HG02981 (cell line): ENCODE measurements around the gene CHST5.

Source experiments
- ATAC-seq: cut with Tn5 transposase; IDR thresholded peaks from one replicate; pipeline ENCODE4 v1.9.1; 2021; ENCODE audit warnings: mild to moderate bottlenecking, moderate library complexity; ENCODE audit not compliant: unreplicated experiment

CHST5 gene

DNA sequence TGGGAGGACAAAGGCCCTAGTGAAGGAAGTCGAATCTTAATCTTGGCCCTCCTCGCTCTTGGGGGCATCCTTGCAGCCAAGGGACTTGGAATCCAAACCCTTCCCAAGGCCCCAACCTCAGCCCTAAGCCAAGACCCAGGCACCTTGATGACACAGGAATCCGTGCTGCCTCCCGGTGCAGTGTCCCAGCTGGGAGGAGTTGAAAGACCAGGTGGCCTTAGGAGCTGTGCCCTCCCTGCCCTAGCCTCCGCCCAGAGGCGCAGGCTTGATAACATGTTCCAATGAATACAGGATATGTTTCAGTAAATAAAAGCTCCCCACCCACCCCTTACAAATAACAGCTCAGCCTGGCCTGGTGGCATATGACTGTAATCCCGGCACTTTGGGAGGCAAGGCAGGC lies at the start of gene CHST5:
Gene CHST5 (minus strand): TSS at position 208 of the 400 bp plus-strand sequence. CDS start 5,724 bp downstream, outside the sequence.
- no peak for ATAC-seq

GRCh38 chr16:75584108-75584507 lies 48.2 kb upstream of the CHST5 start:
- ATAC-seq = peak; percentile 44

- no peak for ATAC-seq
Measured at GRCh38 chr16:75579281-75579834, 43.5 kb upstream of the CHST5 start.

DNA sequence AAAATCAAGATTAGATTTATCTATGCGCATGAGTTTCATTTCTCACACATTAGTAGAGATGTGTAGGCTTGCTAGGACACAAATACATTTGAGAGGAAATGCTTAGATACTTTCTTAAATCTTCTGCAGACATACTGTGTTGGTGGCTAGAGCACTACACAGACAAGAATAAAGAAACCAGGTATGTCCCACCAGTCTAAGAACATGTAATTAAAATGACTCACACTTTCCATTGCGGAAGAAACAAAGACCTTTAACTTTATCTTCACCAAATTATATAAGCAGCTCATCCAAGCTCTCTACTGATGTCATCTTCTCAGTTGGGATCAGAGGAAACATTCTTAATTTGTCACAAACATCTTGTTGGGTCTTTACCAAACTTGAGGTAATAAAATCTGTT lies 42.8 kb upstream of the CHST5 start:
- ATAC-seq = no peak

GRCh38 chr16:75578212-75578611 lies 42.3 kb upstream of the CHST5 start:
- ATAC-seq = no peak

- ATAC-seq = peak; percentile 53
Measured at GRCh38 chr16:75576384-75576811, 40.5 kb upstream of the CHST5 start.

- ATAC-seq = no peak
Measured at GRCh38 chr16:75575958-75576357, 40.0 kb upstream of the CHST5 start.

- ATAC-seq = no peak
Measured at GRCh38 chr16:75573955-75574354, 38.0 kb upstream of the CHST5 start.

- no peak for ATAC-seq
Measured at GRCh38 chr16:75572864-75573542, 37.1 kb upstream of the CHST5 start.

DNA sequence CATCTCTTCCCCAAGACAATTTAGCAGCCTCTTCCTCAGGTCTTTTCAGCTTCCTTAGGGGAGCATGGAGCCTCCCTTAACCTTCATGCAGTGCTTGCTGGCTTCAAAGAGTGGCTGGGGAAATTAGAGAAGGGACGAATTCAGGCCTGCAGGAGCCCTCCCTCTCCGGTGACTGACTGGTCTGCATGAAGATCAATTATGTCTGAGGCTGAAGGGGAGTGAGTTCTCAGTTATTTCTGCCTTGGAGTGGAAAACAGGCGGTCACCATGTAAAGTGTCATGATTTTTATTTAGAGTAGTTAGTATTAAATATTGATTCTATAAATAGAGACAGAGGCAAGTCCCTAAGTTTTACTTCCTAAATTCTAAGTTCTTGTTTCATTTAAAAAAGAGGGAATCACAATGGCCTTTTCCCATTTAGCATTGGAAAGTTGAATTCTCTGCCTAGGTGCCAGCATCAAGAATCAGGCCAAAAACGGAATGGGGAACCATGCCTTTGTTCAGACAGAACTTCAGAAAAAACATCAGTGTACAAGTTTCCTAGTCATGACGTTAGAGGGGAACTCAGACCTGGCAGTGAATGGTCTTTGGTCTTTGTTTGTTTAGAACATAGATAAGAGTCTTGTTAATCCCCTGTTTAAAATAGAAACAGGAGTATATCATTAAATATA lies 34.6 kb upstream of the CHST5 start:
- no peak for ATAC-seq

DNA sequence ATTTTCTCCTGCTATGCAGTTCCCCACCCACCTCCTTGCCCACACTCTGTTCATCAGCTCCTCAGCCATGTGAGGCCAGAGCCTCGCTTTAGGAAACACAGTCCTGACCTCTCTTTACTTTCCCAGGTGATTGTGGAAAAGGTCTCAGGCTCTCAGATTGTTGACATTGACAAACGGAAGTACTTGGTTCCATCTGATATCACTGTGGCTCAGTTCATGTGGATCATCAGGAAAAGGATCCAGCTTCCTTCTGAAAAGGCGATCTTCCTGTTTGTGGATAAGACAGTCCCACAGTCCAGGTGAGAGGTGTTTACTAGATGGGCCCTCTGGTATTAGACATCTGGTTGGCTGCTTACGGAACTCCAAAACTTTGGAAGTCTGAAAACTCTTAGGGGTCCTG lies 32.0 kb upstream of the CHST5 start:
- ATAC-seq = no peak

- peak; percentile 3 for ATAC-seq
Measured at GRCh38 chr16:75566758-75567255, 30.9 kb upstream of the CHST5 start.

DNA sequence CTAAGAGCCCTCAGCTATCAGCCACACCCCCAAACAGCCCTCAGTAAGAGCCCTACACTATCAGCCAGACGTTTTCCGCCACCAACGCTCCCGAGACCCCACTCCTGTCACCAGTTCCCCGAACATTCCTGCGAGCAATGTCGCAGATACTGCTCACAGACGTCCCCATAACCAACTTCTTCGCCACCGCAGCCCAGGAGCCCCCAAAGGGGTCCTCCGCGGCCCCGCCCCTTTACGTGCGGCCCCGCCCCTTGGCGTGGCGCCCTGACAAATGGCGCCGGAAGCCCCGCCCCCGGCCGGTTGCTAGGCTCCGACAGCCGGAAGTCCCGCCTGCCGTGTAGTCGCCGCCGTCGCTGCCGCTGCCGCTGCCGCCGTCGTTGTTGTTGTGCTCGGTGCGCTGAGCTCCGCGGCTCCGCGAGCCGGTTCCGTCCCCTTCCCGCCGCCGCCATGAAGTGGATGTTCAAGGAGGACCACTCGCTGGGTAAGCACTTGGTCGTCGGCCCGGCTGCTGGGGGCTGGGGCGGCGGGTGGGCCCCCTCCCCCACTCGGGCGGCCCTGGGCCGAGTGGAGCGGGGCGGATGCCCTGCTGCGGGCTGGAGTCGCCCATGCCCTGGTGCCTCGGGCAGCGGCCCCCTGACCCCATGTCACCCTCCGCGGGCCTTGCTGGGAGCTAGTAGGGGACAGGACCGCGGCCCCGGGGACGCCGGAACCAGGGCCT lies 30.3 kb upstream of the CHST5 start, which contains the start of gene GABARAPL2:
Gene GABARAPL2 (plus strand): TSS at position 340 of the 718 bp plus-strand sequence. CDS start 108 bp downstream, at position 448.
- ATAC-seq = peak; percentile 71

- ATAC-seq = no peak
Measured at GRCh38 chr16:75565640-75566039, 29.7 kb upstream of the CHST5 start.

DNA sequence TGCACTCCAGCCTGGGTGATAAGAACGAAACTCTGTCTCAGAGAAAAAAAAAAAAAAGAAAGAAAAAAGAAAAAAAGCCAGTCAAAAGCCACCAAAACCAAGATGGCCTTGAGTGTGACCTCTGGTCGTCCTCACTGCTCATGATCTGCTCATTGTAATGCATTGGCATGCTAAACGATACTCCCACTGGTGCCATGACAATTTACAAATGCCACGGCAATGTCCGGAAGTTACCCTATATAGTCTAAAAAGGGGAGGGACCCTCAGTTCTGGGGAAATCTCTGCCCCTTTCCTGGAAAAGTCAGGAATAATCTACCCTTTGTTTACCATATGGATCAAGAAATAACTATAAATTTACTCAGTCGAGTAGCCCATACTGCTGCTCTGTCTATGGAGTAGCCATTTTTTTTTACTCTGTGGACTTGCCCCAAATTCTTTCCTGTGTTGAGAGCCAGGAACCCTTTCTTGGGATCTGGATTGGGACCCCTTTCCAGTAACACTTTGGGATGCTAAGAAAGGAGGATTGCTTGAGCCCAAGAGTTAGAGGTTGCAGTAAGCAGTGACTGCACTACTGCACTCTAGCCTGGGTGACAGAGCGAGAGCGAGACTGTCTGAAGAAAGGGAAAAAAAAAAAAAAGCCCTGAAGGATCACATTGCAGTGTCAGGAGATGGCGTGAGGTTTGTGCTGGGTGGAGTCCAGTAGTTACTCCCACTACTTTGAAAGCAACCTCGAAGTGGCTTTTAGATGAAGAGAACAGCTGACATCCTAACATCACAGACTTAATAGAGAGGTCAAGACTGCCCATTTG lies 23.9 kb upstream of the CHST5 start:
- no peak for ATAC-seq

GRCh38 chr16:75558846-75559401 lies 23.0 kb upstream of the CHST5 start:
- no peak for ATAC-seq

- no peak for ATAC-seq
Measured at GRCh38 chr16:75556431-75556950, 20.6 kb upstream of the CHST5 start.

DNA sequence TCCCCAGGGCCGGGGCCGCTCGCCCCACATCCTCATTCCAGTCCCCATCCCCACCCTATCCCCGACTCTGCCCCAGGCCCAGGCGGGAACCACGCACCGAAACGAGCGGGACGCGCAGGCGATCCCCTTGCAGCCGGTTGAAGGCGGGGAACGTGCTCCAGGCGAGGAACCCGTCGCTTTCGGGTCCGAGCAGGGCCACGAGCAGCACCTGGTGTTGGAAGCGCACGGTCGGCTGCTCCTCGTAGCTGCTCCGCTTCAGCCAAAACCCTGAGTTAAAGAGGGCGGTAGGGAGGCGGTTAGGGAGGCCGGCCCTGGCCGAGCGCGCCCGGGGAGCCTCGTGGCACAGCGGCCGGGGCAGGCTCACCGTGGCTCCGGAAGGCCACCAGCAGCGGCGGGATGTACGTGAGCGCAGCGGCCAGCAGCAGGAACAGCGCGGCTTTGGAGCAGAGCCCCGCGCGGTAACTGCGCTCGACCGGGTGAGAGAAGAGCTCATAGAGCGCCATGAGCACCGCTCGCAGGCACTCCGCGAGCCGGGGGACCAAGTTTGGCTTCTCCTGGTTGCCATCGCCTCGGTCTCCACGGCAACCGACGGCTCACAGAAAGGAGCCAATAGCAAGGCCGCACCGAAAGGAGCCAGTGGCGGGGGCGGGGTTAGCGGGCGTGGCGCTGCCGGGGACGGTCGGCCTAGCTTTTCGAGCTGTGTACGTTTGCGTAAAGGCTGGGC lies 20.0 kb upstream of the CHST5 start, which contains the start of gene TMEM231:
Gene TMEM231 (minus strand): TSS at position 546 of the 724 bp plus-strand sequence. CDS start 43 bp downstream, at position 503.
- peak; percentile 98 for ATAC-seq

- peak; percentile 22 for ATAC-seq
Measured at GRCh38 chr16:75555213-75555706, 19.4 kb upstream of the CHST5 start.
